ENCODE results near the gene AFAP1.
A peak's percentile ranks its signal among the peaks of the same experiment; 100 is the strongest.

The AFAP1 gene

DNA sequence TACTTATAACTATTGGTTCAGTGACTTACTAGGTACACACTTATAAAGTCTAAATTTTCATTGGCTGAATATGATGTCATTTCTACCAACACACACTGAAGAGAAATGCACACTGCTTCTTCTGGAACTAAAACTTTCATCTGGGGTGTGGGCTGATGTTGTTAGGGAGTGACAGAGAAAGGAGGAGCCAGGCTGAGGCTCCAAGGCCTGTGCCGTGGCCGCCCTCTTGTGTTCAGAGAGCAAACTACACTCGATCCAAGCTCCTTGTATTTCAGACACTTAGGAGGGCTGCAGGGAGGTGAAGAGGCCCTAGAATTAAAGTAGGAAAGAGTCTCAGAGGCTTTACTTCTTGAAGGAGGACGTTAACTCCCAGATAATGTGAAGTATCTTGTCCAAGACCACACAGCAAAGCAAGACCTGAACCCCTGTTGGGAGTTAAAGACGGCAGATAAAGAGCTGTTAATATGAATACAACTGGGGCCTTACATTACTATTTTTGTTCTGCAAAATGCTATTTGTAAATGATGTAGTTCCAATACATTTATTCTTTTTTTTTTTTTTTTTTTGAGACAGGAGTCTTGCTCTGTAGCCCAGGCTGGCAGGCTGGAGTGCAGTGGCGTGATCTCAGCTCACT lies 137.5 kb downstream of the AFAP1 start:
- DNase-seq (ENCODE audit: low spot score): peak; percentile 91

DNA sequence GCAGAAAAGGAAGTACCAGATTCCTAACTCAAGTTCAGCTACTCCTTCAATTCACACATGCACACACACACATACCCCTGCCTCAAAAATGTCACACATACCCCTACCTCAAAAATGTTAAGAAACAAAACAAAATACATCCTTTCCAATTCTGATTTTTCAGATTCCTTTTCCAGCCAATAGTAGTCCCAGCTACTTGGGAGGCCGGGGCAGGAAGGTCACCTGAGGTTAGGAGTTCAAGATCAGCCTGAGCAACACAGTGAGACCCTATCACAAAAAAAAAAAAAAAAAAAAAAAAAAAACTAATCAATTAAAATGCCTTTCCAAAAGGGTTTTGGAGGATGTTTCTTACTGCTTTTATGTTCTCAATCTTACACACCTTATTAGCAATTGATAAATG lies 138.0 kb downstream of the AFAP1 start:
- DNase-seq (ENCODE audit: low spot score): no peak

DNA sequence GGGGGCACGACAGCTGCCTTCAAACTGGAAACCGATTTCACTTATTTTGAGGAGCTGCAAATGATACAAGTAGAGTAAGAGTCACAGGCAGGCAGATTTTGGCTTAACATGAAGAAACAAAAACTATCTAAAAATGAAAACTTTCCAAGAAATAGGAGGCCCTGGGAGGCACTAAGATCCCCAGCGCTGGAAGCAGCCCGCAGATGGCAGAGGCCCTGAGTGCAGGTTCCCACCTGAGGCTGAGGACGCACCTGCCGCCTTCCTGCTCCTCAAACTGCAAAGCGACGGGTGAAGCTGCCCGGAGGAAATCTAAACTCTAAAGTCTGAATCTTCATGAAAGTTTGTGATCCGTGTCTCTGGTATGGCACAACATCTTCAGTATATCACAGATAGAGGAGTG lies 138.7 kb downstream of the AFAP1 start:
- no peak for DNase-seq (ENCODE audit: low spot score)

DNA sequence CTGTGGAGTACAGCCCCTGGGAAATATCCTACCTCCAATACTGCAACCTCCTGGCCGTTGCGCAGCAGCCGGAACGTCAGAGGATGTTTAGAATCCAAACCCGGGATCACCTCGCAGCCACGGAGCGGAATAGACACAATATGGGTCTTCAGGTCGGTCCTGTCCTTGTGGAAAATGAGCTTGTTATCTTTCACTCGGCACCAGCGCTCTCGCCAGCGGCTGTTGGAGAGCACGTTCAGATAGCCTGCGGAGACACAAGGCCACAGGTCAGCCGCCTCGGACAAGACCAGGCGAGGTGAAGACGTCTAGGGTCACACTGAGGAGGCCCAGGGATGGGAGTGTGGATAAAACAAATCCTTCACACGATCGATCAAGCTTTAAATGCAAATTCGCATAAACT lies 139.3 kb downstream of the AFAP1 start:
- DNase-seq (ENCODE audit: low spot score): no peak

DNA sequence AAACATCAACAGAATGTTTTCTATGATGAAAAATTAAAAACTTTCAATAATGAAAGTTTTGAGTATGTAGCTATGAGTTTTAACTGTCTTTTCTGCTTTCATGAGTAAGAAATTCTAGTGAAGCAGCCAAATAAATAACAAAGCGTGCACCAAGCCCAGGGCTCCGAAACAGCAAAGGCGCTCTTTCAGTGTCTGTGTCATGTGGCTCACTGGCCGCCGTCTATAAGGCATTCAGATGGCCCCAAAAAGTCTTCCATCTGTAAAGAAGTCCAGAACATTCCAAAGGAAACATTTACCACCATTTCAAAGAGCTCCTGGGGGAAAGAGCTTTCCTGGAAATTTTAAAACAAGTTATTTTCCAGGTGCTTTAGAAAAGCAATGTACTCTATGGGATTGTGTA lies 139.9 kb downstream of the AFAP1 start:
- DNase-seq (ENCODE audit: low spot score): no peak

DNA sequence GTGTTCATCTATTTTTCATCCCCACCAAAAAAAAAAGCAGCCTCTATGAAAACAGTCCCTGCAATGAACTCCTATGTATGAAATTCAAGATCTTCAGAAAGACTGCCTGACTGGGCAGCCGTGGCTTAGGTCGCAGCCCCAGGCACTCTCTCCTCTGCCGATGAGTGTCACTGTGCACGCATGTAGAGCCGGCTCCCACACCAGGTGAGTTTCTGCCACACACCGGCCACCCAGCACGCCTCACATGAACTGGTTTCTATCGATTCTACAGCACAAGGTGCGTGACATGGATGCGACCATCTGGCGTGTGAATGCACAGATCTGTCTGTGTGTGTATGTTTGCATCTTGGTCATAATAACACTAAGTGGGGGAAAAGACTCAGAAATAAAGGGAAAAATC lies 140.4 kb downstream of the AFAP1 start:
- DNase-seq (ENCODE audit: low spot score): no peak

DNA sequence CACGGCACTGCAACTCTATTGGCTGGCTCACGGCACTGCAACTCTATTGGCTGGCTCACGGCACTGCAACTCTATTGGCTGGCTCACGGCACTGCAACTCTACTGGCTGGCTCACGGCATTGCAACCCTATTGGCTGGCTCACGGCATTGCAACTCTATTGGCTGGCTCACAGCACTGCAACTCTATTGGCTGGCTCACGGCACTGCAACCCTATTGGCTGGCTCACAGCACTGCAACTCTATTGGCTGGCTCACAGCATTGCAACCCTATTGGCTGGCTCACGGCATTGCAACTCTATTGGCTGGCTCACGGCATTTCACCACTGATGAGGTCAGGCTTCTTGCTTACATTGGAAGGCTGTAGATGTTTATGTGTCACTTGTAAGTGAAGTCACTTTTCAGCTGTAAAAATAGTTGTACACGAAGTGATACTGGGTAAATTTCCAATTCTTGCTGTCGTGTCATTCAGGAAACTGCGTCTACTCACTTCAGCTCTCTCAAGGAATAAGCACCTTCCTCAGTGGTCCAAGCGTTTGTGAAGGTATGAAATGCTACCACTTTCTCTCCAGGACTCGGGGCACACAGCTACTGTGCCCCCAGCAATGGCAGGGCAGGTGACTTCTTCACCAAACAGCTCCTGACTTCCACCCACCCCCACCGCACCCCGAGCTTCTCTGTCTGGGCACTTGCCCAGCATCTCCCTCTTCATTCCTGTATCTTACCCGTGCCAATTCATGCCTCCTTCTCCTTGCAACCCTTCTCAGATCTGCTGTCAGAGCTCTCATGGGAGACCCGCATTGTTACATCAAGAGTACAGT lies 141.3 kb downstream of the AFAP1 start:
- no peak for DNase-seq (ENCODE audit: low spot score)

DNA sequence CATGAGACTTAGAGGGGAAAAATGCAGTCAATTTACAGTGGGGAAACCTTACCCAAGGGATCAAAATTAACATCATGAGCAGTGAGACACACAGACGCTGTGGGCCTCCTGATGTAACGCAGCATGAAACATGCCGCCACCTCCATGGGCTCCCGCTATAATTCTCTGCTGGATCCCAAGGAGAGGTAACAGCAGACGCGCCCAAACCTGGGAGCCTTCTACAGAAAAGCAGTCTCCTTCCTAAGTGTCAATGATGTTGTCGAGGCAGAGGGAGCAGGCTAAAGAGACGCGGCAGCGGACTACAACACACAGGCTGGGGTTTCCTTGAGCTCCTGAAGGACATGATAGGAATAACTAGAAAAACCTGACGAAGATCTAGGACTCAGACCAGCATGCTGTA lies 142.3 kb downstream of the AFAP1 start:
- no peak for DNase-seq (ENCODE audit: low spot score)

DNA sequence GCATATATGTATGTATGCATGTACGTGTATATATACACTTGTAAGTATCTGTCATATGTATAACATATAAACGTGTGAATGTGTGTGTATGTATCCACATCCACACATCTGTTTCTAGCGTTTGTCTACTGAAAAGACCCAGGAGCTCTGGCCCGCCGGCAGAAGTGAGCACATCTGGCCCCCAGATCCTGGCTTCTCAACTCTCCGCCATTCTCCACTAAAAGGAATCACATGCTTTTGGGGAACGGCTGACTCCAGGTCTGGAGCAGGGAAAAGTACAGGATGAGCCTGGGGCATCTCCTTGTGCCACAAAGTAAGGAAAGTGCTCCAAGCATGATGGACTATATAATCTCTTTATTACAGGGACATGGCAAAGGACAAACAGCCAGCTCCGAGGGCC lies 143.7 kb downstream of the AFAP1 start:
- no peak for DNase-seq (ENCODE audit: low spot score)

DNA sequence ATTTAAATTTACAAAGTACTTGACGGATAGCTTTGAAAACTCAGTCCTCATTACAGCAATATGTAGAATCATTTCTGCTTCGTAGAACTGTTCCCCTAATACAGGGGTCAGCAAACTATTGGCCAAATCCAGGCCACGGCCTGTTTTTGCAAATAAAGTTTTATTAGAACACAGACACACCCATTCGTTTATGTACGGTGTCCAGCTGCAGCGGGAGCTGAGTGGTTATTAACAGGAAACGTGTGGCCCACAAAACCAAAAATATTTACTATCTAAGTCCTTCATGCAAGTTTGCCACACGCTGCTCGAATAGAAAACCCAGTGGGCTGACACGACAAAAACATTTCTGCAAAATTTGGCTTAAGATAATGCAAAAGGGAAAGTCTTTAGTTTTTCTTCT lies 146.5 kb downstream of the AFAP1 start:
- DNase-seq (ENCODE audit: low spot score): no peak

DNA sequence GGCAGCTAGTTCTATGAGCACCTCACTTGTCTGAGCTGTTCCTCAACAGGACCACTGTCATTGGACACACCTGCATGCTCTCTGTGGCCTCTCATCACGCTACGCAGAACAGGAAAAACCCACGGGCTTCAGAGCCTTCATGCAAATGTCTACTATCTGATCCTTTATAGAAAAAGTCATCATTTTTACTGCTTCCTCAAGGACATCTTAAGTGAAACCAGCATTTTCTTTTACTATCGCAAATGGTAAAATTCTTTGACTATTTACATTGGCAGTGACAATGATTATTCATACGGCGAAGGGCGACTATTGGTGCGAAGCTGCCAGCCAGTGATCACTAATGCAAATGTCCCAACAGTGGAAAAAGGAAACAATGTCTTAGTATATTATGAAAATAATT lies 147.0 kb downstream of the AFAP1 start:
- DNase-seq (ENCODE audit: low spot score): no peak

DNA sequence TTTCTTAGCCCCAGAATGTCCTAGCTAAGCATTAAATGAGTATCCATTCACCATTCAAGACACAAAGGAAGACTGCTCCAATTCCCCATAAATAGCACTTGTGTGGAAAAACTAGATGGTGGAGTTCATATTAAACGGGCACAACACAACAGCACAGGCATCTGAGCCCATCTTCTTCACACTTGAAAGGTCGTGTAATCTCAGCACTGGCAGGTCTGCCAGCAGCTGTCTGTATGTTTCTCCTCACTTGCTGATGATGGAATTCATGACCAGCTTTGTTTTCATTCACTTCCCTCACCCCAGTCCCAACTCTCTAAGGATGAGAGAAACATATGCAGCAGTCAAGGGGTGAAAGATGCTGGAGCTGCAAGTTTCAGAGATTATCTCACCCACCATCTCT lies 148.7 kb downstream of the AFAP1 start:
- no peak for DNase-seq (ENCODE audit: low spot score)

DNA sequence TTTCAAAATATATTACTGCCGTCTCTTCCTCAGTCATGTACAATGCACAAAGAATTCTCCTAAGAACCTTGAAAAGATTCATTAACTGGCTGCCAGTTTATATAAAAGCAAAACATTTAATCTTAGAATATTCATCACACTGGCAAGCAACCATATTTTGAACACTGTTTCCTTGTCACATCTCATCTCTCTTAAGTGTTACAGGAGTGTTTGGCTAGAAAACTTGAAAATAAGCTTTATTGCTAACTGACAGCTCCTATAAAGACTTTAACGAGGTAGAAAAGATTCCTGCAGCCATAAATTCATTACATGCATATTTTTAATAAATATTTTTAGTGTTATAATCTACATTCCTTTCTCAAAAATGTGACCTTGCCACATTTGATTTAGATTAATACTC lies 149.6 kb downstream of the AFAP1 start:
- DNase-seq (ENCODE audit: low spot score): no peak

DNA sequence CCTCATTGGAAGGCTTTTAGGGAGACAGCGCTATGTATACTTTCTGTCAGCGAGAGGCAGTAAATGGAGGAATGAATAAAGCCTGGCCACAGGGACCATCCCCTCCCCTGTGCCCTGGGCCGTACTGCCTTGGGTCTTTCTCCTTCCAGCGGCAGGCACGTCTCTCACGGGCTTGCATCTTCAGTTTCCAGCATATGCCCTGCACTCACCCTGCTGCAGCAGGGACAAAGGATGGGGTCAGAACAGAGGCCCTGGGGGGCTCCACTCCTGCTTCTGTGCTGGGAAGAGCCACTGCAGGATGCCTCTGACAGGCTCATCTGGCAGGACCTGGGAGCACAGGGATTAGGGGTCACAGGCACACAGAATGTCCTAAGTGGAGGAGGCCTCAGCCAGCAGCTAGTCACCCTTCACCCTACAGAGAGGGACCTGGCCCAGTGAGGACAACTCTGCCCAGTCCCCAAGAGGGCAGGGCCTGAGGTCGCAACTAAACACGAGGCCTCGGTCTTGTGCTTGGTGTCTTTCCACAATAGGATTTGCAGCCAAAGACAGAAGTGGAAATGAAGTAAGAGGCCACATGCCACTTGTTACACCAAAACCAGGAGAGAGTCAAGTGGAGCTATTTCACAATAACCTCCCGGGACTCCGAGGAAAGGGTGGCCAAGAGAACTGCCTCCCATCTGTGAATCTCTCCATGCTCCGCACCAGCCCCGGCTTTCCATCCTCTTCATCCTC lies 150.8 kb downstream of the AFAP1 start:
- DNase-seq (ENCODE audit: low spot score): no peak

DNA sequence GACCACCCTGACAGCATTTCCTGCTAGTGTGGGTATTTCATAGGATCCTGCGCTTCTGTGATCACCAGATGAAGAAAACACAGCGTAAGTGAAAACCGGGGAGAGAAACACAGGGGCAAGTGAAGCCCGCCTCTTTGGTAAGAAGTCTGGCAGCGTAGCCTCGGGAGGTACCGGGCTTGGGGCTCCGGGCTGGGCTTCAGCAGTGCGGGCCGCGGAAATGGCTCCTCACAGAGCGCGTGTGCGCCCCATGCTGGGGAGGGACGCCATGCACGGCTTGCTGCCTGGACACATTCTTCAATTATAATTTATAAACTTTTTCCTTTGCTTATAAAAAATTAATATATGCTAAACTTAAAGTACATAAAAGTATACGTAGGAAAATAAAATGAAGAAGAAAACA lies 151.5 kb downstream of the AFAP1 start:
- no peak for DNase-seq (ENCODE audit: low spot score)

DNA sequence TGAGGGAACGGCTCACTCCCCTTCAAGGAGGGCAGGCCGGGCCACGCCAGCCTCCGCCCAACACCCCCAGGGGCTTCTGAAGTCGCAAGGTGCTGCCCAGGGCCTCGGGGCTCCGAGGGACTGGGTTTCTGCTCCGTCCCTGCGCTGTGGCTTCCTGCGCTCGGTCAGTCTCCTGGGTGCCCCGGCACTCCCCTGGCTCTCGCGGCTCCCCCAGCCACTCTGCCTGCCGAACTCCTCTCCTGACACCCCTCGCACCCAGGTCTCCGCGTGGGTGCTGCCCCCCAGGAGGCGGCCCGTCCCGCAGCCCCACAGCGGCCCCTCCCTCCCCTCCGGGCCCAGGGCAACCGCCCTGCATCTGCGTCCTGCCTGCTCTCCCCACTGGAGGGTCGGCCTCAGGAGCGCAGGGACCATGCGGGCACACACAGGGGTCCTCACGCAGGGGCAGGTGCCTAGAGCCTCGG lies 151.9 kb downstream of the AFAP1 start:
- no peak for DNase-seq (ENCODE audit: low spot score)

DNA sequence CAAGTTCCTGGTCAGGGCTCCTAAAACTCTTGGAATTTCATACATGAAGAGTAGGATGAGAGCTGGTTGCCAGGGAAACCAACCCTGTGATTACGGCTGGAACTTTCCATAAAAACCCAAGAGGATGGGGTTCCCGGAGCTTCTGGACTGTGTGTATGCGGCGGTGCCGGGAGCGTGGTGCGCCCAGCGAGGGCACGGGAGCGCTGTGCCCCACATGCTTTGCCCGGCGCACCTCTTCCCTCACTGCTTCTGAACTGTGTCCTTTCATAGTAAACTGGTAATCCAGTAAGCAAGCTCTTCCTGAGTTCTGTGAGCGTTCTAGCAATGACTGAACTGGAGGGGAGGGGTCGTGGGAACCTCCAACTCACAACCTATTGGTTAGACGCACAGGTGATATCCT lies 152.6 kb downstream of the AFAP1 start:
- DNase-seq (ENCODE audit: low spot score): no peak

DNA sequence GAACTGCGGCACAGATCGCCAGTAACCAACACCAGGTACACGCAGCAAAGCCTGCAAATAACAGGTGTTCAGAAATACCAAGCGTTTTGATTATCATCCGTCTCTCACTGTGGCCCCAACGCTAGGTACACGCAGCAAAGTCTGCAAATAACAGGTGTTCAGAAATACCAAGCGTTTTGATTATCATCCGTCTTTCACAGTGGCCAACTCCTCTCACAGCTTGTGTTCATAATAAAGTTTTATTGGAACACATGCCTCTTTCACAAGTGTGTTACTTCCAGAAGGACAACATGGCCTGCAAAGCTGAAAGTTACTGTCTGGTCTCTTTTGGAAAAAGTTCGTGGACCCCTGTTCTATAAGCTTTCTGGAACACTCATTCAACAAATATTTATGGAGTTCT lies 153.1 kb downstream of the AFAP1 start:
- no peak for DNase-seq (ENCODE audit: low spot score)

DNA sequence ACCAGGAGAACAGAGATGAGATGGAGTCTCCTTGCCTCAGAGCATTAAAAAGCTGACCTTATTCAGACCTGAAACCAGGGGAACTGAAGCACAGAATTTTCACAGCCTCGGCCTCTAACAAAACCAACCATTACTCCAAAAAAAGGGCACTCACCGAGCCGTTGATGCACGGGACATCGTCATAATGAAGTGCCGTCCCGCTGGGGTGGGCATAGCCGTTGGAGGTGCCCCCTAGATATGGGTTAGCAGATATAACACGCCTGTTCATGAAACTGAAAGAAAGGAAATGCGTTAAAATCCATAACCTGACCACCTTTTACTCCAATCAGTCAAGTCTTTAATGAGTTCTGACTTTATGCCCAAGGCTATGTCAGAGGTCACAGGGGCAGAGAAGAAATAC lies 153.6 kb downstream of the AFAP1 start:
- no peak for DNase-seq (ENCODE audit: low spot score)

DNA sequence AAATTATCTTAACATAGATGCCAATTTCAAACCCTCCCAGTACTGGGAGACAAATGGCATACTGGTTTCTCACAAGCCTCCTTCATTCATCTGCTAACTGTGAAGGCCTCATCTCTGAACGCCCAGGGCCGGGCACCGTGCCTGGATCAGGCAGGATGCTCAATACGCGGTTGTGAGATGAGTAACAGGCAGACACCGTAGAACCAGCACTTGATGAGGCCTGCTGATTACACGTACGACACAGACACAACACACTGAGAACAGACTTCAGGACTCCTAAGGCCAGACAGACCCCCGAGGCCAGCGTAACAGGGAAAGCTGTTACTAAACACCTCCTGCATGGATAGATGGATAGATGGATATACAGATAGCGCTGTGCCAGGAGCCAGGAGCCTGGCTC lies 154.6 kb downstream of the AFAP1 start:
- DNase-seq (ENCODE audit: low spot score): peak; percentile 74

DNA sequence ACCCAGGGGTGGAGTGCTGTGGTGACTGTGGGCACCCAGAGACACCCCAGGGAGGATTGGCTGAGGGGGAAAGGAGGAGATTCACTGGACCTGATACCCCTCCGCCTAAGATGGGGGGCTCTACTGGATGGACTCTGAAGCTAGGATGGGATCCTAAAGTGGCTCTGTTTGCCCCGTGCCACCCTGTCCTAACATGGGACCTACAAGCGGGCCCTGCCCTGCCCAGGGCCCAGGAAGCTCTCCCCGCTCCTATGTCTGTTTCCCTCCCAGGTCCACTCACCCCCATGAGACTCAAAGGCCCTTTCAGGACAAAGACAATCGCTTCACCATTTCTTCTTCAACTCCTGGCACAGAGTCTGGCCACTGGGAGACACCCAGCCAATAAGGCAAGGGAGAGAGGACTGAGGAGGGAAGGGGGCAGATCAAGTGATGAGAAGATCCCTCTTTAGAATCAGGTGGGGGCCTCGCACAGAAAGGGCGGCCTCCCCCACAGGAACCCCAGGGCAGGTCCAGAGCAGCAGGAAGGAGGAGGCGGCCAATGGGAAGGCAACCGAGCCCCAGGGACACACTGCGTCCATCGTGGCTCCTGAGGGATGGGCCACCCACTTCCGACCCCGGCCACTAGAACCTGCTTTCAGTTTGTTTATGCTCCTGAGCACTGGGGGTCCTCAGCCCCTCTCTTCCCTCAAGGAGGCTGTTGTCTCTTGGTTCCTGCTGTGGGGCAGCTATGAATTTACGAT lies 155.4 kb downstream of the AFAP1 start:
- no peak for DNase-seq (ENCODE audit: low spot score)

DNA sequence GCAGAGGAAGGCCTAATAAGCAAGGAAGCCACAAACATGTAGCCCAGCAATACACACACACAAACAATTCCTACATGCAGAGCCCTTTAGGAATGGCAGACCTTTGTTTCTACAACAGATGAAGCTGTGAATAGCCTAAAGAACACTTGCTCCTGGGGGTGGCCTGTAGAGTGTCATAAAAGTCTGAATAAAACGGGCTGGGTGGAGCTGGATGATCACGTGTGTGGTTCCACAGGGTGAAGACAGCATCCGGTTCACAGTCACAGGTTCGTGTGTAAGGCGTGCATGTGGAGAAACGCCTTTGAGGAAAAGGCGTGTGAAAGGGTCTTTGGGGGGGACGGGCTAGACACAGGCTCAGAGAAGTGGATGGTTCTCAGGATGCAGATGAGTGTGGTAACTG lies 156.1 kb downstream of the AFAP1 start:
- DNase-seq (ENCODE audit: low spot score): no peak

DNA sequence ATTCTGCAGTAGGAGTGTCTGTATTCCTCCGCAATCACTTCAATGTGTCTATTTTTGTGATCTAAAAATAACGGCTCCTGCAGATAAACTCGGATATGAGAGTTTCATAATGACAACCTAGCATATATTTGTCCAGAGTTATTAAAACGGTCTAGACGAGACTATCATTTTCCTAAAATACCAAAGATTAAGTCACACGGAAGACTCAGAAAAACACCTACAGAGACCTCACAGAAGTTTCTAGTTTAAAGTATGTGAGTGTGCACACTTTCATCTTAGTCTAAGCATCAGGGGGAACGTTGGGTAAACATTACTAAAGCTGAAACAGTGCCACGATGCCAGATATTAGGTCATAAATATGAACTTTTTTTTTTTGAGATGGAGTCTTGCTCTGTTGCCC lies 156.9 kb downstream of the AFAP1 start:
- DNase-seq (ENCODE audit: low spot score): no peak

Measured in AG20443 (cell line).